ENCODE data around the gene ATXN10.

ATXN10 gene

DNA sequence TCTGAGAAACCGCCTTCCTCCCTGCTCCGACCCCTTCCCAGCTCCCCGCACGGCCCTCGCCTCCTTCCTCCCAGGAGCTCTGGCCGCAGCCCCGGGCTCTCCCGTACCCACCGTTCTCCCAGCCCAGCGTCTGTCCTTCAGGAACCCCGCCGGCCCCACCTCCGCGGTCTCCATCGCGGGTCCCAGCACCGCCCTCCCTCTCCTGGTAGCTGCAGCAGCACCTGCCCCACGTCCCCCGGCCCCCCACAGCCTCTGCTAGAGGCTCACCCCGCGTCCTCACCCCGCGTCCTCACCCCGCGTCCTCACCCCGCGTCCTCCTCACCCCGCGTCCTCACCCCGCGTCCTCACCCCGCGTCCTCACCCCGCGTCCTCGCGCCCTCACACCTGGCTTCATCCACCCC, 219.4 kb downstream of the ATXN10 start:
- no peak for DNase-seq (ENCODE audit: low read depth)

DNA sequence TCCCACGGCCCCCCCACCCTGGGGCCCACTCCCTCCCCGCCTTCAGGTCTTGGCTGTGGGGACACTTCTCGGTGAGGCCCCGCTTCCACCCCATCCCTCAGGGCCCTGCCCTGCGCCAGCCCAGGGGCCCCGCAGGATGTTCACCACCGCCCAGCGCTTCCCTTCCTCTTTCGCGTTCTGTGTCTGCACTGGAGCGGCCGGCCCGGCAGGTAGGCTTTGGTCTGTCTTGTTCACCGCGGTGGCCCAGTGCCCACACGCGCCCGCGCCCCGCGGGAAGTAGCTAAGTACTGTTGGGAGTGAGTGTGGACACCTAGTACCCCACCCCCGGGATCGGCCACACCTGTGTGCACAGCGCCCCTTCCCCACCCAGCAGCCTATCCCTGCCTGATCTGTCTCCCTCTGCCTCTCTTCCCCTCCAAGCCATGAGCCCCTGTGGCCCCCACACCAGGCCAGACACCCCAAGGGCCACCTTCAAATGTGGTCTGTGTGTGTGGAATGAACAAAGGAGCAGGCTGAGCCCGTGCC, 219.9 kb downstream of the ATXN10 start:
- no peak for DNase-seq (ENCODE audit: low read depth)

DNA sequence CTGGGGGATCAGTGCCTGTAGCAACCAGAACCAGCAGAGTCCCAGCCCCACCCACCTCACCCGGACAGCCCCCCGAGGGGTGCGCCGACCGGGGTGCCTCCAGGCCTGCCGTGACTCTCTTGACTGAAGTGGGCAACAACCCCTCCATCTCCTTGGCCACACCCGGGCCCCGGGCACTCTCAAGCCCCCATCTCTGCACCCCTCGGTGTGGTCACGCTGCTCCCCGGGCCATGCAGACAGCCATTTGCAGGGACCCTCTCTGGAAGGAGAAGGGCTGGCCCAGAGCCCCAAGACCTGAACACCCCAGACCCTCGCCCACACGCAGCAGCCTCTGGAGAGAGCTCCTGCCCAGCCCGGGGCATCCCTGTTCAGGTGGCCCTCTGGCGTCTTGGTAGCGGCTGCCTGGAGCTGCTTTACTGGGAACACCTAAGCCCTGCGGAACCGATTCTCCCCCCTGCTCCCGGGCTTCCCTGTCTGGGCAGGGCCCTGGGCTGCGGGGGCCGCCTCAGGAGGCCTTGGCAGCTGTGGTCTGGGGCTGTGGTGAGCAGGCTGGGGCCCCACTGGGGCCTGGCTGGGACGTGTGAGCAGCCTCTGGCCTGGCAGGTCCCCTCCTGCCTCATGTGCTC, 220.5 kb downstream of the ATXN10 start:
- no peak for DNase-seq (ENCODE audit: low read depth)

DNA sequence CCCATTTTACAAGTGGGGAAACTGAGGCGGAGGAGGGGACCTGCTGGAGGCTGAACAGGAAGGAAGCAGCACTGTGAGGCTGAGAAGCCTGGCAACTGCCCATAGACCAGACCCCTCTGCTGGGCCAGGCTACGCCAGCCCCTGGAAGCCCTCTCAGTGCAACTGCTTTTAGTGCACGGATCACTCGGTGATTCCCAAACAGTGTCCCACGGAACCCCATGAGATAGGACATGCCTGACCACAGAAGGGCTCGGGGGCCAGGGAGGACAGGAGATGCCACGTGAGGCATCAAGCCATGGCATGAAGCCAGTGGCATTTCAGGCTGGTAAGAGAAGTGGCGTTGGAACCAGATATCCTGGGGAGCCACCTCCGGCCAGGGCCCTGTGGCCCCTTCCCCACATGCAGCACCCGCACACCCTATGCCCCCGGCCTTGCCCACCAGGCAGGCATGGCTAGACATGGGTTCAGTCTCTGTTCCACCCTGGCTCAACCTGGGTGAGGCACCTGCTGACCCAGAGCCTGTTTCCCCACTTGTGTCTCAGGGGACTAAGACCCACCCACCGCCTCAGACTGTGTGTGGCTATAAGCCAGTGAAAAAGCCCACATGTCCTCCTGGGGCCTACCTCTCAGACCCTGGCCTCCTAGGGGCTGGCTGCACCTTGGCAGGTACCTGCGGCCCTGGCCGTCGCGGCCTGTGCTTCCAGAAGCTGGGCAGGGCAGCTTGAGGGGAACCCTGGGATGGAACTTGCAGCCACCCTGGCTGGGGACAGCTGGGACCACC, 221.2 kb downstream of the ATXN10 start:
- no peak for DNase-seq (ENCODE audit: low read depth)

DNA sequence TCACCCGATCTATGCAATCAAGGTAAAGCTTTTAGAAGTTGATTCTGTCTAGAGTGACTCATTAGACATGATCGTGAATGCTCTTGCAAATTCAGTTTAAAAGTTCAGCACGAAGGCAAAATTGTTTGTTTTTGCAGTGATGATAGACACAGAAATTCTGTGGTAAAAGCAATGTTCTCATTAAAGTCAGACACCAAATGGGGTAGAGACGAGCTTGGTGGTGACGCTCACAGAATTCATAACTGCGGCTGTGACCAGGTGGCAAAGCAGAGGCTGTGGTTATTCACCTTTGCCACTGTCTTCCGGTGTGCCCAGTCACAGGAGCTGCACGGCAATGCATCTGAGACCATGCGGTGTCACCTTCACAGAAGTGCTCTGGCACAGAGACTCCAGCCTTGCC, 221.9 kb downstream of the ATXN10 start:
- DNase-seq (ENCODE audit: low read depth): no peak

Data from HS-27A (cell line).